PC-3 (cell line): Measurements from ENCODE around the gene PRAMEF14.
"Not testable (repeated sequence)": the region's sequence is repeated elsewhere in the genome, so short reads cannot be mapped to it uniquely, and the experiment has no call there.

Experiments
- EZH2 ChIP-seq: fragments of 300-600 bp; sonication (generic); IDR thresholded peaks from one replicate; pipeline ENCODE4 v1.6.1; 2017; ENCODE audit warnings: antibody characterized with exemption, mild to moderate bottlenecking, low read length; ENCODE audit not compliant: unreplicated experiment
- EZH2phosphoT487 ChIP-seq: fragments of 300-600 bp; sonication (generic); IDR thresholded peaks from 2 replicates; pipeline ENCODE4 v1.6.1; 2018; ENCODE audit warnings: mild to moderate bottlenecking, antibody characterized with exemption, low read length, borderline replicate concordance
- TF ChIP-seq, protein P1 (sequence below): fragments of 300-600 bp; sonication (generic); conservative IDR thresholded peaks from 2 replicates; pipeline ENCODE4 v1.5.1; 2017; ENCODE audit warnings: antibody characterized with exemption, low read depth, mild to moderate bottlenecking, low read length

DNA sequence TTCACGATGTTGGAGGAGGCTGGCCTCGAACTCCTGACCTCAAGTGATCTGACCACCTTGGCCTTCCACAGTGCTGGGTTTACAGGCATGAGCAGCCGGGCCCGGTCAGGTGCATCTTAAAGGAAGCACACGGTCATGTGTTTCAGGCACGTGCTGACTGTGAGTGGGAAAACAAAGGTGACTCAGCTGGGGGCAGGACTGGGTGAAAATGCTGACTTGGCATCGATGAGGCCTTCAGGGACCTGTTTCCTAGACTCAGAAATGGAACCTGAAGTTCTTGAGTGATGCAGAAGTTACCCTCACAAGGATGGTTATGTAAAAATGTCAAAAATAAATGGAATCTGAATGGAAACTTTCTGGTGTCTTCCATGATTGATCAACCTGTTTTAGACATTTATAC is 46.1 kb upstream of the PRAMEF14 start:
- TF ChIP-seq, protein P1, sequence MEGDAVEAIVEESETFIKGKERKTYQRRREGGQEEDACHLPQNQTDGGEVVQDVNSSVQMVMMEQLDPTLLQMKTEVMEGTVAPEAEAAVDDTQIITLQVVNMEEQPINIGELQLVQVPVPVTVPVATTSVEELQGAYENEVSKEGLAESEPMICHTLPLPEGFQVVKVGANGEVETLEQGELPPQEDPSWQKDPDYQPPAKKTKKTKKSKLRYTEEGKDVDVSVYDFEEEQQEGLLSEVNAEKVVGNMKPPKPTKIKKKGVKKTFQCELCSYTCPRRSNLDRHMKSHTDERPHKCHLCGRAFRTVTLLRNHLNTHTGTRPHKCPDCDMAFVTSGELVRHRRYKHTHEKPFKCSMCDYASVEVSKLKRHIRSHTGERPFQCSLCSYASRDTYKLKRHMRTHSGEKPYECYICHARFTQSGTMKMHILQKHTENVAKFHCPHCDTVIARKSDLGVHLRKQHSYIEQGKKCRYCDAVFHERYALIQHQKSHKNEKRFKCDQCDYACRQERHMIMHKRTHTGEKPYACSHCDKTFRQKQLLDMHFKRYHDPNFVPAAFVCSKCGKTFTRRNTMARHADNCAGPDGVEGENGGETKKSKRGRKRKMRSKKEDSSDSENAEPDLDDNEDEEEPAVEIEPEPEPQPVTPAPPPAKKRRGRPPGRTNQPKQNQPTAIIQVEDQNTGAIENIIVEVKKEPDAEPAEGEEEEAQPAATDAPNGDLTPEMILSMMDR: not testable (repeated sequence)
- not testable (repeated sequence) for TF ChIP-seq EZH2phosphoT487, EZH2
